TTC549 (cell line): ENCODE results near the gene OPN1SW.

Experiments used
- FAIRE-seq: peaks from 2 replicates; lab custom pipeline; 2012; peaks lifted over from hg19 to GRCh38; lab: Jason Lieb, UNC

OPN1SW gene

GRCh38 chr7:128757203-128757602, 18.4 kb downstream of the OPN1SW start:
- no peak for FAIRE-seq

DNA sequence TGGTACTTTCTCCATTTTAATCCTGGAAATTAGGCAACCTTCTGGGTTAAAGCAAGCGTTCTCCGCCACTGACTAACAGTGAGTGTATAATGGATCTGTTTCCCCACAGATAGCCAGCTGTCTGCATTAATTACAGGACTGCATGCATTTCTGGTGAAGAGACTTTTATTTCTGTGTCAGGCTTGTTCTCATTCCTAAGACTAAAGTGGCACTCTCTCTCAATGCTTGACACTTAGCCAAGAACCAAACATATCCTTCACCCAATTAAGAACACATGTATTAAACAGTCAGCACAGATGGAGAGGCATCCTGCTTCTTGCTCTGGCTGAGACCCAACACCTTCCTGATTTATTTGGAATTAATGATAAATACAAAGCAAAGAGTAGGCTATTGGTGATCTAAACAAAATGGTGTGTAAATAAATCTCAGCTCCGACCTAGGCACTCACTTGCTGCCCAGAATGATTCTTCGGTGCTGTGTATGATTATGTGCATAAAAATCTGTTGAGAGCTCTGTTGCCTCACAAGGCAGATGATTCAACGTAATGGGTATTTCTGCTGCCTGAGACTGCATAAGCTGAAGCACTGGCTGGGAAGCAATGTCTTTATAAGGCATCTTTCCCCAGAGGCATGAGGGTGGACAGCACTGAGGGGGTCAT, 19.6 kb downstream of the OPN1SW start:
- no peak for FAIRE-seq

DNA sequence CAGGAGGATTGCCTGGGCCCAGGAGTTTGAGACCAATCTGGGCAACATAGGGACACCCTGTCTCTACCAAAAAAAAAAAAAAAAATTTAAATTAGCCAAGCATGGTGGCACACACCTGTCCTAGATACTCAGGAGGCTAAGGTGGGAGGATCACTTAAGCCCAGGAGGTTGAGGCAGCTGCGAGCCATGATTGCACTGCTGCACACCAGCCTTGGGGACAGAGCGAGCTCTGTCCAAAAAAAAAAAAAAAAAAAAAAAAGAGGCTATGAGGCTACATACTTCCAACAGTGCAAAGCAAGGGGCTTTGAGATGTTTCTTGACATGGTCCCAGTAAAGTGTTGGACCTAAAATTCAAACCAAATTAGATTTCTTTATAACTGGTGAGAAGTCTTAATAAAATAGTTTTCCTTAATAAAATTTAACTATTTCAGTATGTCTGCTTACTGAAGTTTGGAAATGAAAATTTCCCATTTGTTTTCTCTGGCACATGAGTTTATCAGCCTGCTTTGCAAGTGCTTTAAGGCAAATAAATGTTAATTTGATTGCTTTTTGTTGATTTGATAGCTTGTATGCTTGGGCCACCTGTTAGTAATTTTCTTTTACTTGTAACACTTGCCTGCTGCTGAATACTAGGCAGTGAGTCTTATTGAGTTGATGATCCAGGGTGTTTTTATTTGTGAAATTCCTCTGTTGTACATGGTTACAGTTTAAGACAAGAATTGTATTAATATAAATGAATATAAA, 20.3 kb downstream of the OPN1SW start:
- no peak for FAIRE-seq

DNA sequence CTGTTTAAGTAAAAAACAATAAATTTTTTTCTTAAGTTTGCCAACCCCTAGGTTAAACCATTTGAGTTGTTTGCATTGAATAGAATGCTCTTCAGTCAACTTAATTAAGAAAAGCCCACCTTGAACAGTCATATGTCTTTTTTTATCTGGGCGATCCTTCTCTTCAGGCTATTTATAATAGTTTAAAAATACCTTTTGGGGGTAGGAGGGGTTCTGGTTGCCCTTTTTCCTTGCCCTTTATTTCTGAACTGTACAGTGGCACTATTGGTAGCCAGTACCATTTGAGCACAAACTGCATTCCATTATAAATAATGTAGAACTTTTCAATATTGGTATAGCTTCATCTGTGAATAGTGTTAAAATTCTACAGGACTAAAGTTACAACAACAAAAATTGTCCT, 23.3 kb downstream of the OPN1SW start:
- no peak for FAIRE-seq

DNA sequence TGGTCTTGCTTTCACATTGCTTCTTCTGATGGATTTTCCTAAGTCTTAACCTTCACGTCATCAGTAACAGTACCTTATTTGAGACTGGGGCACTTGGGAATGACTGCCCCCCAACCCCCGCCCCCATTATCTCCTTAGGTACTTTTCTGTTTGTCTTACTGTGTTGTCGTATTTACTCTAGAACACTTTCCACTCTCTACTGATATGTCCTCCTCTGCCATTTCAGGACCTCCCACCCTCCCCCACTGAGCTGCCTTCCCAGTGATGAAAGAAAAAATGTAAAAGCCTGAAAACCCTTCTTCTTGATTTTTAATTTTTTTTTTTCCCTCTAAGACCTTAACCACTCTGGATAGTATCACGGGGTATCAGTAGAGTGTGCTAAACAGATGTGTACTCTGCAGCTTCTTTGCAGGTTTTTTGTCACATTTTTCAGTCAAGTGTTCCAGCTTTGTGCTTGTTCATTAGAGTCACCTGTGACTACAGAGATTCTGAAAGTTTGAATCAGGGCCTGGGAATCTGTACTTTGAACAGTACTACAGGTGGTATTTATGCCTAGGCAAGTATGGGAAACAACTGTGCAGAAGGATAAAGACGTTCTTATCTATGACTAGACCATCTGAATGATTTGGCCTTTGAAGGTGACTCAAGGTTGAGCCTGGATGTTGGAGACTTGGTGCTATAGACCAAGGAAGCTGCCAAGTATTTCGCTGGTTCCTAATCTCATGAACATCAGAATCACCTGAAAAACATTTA, 28.1 kb downstream of the OPN1SW start:
- no peak for FAIRE-seq

DNA sequence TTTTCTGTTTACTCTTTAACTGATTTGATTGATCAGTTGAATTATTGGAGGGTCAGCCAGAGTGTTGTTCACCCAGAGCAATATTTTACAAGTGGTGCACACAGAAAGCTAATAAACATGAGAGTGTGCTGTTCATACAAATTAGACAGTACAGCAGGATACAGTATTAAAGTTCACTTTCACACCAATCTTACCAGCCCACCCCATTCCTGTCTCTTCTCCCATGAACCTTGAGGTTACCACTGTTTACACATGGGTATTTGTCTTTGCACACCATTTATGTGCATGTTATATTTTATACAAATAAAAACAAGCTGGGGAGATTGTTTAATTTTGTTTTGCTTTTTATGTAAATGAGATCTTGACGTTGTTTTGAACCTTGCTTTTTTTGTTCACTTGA, 29.9 kb downstream of the OPN1SW start:
- no peak for FAIRE-seq

DNA sequence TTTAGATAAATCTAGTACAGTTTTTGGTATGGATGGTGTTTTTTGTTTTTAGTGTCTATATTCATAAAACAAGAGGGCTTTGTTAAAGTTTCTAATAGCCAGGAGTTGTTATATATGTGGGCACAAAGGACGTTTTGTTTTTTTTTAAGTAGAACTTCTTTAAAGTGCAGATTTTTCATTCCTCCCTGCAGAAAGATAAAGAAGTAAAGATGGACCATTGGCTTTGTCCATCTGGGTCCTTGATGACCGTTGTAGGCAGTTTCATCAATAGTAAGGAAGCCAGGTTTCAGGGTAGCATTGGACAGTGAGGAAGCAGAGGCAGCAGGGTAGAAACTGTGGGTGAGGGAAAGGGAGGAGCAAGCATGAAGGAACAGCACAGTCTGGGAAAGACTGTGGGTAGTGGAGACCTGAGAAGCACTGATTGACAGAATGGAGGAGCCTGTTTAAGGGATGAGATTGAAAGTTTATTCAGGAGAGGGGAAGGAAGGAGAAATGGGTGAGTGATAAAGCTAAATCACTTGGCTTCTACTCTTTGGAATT, 31.2 kb downstream of the OPN1SW start:
- FAIRE-seq, result no peak

DNA sequence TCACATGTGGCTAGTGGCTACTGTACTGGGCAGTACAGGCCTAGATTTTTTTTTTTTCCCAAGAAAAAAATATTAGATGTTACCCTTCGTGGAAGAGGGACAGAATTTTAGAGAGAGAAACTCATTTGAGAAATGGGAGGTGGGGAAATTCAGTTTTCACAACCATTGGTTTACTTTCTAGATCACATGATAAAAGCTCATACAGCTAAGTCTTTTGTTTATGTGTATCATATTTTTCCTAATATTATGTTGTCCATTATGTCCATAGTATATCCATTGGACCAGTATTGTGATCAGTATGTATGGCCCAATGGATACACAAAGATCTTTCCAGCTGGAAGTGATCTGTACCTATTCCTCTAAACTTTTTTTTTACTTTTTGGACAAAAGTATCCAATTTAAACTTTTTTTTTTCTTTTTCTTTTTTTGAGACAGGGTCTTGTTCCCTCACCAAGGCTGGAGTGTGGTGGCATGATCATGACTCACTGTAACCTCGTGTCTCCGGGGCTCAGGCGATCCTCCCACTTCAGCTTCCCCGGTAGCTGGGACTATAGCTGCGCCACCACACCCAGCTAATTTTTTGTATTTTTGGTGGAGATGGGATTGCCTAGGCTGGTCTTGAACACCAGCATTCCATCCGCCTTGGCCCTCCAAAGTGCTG, 32.4 kb downstream of the OPN1SW start:
- FAIRE-seq, result no peak

GRCh38 chr7:128742206-128742605, 33.4 kb downstream of the OPN1SW start:
- FAIRE-seq, result no peak

- no peak for FAIRE-seq
Observed at GRCh38 chr7:128741491-128741890, 34.1 kb downstream of the OPN1SW start.

- FAIRE-seq, result no peak
Observed at GRCh38 chr7:128740996-128741395, 34.6 kb downstream of the OPN1SW start.

- no peak for FAIRE-seq
Observed at GRCh38 chr7:128739990-128740682, 35.5 kb downstream of the OPN1SW start.

- no peak for FAIRE-seq
Observed at GRCh38 chr7:128739048-128739962, 36.3 kb downstream of the OPN1SW start, which contains the start of gene CALU. Gene CALU, plus strand, starts transcription at chr7:128739359. Its CDS starts 9,225 bp downstream, at chr7:128748584.

GRCh38 chr7:128738570-128739047, 37.0 kb downstream of the OPN1SW start:
- no peak for FAIRE-seq

- FAIRE-seq, result no peak
Observed at GRCh38 chr7:128737867-128738385, 37.7 kb downstream of the OPN1SW start.

DNA sequence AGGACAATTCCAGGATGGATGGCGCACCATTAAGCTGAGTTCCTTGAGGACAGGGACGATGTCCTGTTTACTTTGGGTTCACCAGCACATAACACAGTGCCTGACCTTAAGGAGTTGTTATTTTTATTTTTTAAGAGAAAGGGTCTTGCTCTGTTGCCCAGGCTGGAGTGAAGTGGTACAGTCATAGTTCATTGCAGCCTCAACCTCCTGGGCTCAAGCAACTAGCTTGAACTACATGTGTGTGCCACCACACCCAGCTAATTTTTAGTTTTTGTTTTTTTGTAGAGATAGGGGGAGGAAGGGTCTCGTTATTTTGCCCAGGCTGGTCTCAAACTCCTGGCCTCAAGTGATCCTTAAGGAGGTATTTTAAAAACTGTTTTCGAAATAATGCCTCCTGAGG, 38.2 kb downstream of the OPN1SW start:
- FAIRE-seq, result no peak

DNA sequence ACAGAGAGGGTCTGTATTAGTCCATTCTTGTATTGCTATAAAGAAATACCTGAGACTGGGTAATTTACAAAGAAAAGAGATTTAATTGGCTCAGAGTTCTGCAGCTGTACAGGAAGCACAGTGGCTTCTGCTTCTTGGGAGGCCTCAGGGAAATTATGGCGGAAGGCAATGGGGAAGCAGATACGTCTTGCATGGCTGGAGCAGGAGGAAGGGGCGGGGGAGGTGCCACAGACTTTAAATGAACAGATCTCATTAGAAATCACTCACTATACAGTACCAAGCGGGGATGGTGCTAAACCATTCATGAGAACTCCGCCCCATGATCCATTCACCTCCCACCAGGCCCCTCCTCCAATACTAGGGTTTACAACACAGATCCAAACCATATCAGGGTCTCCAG, 40.2 kb downstream of the OPN1SW start:
- FAIRE-seq, result no peak

DNA sequence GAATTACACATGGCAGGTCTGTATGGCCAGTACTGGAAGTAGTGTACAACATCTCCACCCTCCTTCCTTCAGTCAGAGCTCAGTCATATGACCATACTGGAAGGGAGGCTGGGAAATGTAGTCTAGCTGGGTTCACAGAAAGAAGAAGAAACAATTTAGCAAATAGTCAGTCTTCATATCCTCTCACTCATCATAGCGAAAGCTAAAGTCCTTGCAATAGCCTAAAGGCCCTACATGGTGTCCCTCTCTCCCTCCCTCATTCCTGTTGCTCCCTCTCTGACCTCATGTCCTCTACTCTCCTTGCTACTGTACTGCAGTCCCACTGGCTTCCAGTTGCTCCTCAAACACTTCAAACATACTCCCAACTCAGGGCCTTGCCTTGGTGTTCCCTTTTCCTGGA, 40.7 kb downstream of the OPN1SW start:
- no peak for FAIRE-seq

- no peak for FAIRE-seq
Observed at GRCh38 chr7:128733278-128733645, 42.3 kb downstream of the OPN1SW start.

DNA sequence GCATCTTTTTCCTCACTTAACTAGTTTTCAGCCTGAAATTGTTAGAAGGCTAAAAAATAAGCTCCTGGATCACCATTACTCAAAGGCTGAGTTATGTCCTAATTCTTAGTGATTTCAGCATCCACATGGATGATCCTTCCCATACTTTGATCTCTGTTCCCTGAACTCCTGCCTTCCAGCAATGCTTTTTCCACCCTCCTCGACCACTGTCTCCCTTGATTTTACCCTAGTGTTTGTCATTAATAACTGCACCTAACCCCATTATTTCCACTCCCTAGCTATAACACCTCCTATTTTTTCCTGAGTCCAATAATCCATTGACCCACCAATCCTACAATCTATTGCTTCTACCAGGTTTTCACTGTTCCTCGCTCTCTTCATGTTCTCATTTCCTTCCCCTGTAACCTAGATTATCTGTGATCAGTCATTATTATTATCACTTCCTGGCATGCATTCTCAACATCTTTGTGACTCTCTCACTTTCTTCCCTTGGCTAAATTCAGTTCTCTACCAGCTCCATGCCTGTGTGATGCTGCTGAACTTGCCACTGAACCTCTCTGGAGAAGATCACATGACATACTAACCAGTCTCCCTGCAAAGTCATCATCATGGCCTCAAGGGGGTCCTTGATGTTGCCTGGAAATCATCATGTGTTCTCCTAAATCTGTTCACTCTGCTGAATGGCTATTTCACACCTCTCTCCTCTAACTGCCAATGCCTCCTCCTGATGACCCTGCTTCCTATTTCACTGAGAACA, 42.9 kb downstream of the OPN1SW start:
- FAIRE-seq, result no peak
